HEK293T (cell line): ENCODE data around the gene GPR18.

Source experiments
- ARNT ChIP-seq: fragments of 450-650 bp; IDR thresholded peaks from 2 replicates; pipeline ENCODE4 v1.6.1; 2017; ENCODE audit warnings: mild to moderate bottlenecking
- BHLHE40 ChIP-seq: fragments of 450-650 bp; IDR thresholded peaks from 2 replicates; pipeline ENCODE4 v1.6.1; 2016; ENCODE audit warnings: mild to moderate bottlenecking, moderate library complexity, borderline replicate concordance
- ELF4 ChIP-seq: fragments of 450-650 bp; IDR thresholded peaks from 2 replicates; pipeline ENCODE4 v1.6.1; 2017; ENCODE audit warnings: antibody characterized with exemption
- FOXA1 ChIP-seq: fragments of 450-650 bp; IDR thresholded peaks from 2 replicates; pipeline ENCODE4 v1.6.1; 2016; ENCODE audit warnings: mild to moderate bottlenecking
- FOXK2 ChIP-seq: fragments of 450-650 bp; IDR thresholded peaks from 2 replicates; pipeline ENCODE4 v1.6.1; 2016; ENCODE audit warnings: mild to moderate bottlenecking
- FOXM1 ChIP-seq: fragments of 450-650 bp; IDR thresholded peaks from 2 replicates; pipeline ENCODE4 v1.6.1; 2017; ENCODE audit warnings: mild to moderate bottlenecking, borderline replicate concordance
- HDGF ChIP-seq: fragments of 450-650 bp; IDR thresholded peaks from 2 replicates; pipeline ENCODE4 v1.6.1; 2017; ENCODE audit warnings: antibody characterized with exemption, borderline replicate concordance
- L3MBTL2 ChIP-seq: fragments of 450-650 bp; conservative IDR thresholded peaks from 2 replicates; pipeline ENCODE4 v1.6.1; 2016; ENCODE audit warnings: mild to moderate bottlenecking
- LEF1 ChIP-seq: fragments of 450-650 bp; IDR thresholded peaks from 2 replicates; pipeline ENCODE4 v1.6.1; 2017; ENCODE audit warnings: mild to moderate bottlenecking, borderline replicate concordance
- NFRKB ChIP-seq: fragments of 450-650 bp; IDR thresholded peaks from 2 replicates; pipeline ENCODE4 v1.6.1; 2016; ENCODE audit warnings: mild to moderate bottlenecking, moderate library complexity
- SP1 ChIP-seq: fragments of 450-650 bp; IDR thresholded peaks from 2 replicates; pipeline ENCODE4 v1.6.1; 2017
- SUZ12 ChIP-seq: fragments of 450-650 bp; IDR thresholded peaks from 2 replicates; pipeline ENCODE4 v1.6.1; 2016; ENCODE audit warnings: mild to moderate bottlenecking
- TARDBP ChIP-seq: fragments of 450-650 bp; IDR thresholded peaks from 2 replicates; pipeline ENCODE4 v1.6.1; 2016
- ZNF384 ChIP-seq: fragments of 450-650 bp; IDR thresholded peaks from 2 replicates; pipeline ENCODE4 v1.6.1; 2016

DNA sequence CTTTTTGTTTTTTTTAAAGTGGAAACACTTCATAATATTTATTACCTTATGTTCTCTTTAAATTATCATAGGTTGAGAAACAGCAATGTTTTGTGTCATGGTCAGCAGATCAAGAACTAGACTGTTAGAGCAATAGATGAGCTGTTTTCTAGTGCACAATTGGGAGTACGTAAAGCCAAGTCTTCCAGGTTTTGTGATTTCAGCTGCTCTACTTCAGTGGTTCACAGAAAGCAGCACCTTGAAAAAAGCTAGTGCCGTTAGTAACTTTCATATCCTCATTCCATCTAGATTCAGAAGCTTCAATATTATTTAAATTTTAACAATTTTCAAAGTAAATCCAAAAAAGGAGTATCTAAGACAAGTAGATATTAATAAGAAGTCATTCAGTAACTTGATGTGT is 1.9 kb downstream of the GPR18 start:
- no peak for TF ChIP-seq SP1
- no peak for TF ChIP-seq L3MBTL2
- no peak for TF ChIP-seq ARNT
- no peak for TF ChIP-seq SUZ12
- TF ChIP-seq FOXA1, result no peak
- no peak for TF ChIP-seq BHLHE40
- no peak for TF ChIP-seq TARDBP
- TF ChIP-seq NFRKB, result no peak
- TF ChIP-seq ZNF384, result no peak
- no peak for TF ChIP-seq FOXK2
- no peak for TF ChIP-seq ELF4
- no peak for TF ChIP-seq LEF1
- no peak for TF ChIP-seq FOXM1
- no peak for TF ChIP-seq HDGF
